HT1080 (cell line): Measurements from ENCODE around the gene LUZP1. TPM values are rescaled to one million over a fixed set of nuclear protein-coding genes. Genes with fewer than 3 reads are reported as not detected.

Experiments used
- DNase-seq: peaks from one replicate; pipeline ENCODE4 v3.0.0-alpha.2; 2015; ENCODE audit warnings: low read depth
- total RNA-seq: library from RNA; depleted of rRNA; stranded (reverse); fragments of >200 nt; shearing (Covaris generic); gene quantifications from 2 replicates; pipeline ENCODE4 v1.2.3, GENCODE V29; 2014

The LUZP1 gene
- total RNA-seq, 1 experiment from 2014 or later, result 30.3 TPM

GRCh38 chr1:23118407-23118806, 50.2 kb downstream of the LUZP1 start:
- no peak for DNase-seq

GRCh38 chr1:23116921-23117699, 51.5 kb downstream of the LUZP1 start:
- DNase-seq, result no peak

GRCh38 chr1:23116216-23116836, 52.3 kb downstream of the LUZP1 start:
- no peak for DNase-seq

GRCh38 chr1:23114424-23115079, 54.1 kb downstream of the LUZP1 start:
- no peak for DNase-seq

GRCh38 chr1:23111600-23112535, 56.8 kb downstream of the LUZP1 start:
- DNase-seq, result no peak

GRCh38 chr1:23110391-23110790, 58.3 kb downstream of the LUZP1 start:
- no peak for DNase-seq

GRCh38 chr1:23108918-23109533, 59.6 kb downstream of the LUZP1 start:
- no peak for DNase-seq

GRCh38 chr1:23103001-23103889, 65.4 kb downstream of the LUZP1 start:
- peak; percentile 86 for DNase-seq

GRCh38 chr1:23102289-23102688, 66.4 kb downstream of the LUZP1 start:
- peak; percentile 86 for DNase-seq

GRCh38 chr1:23101887-23102286, 66.8 kb downstream of the LUZP1 start:
- no peak for DNase-seq

GRCh38 chr1:23101101-23101827, 67.4 kb downstream of the LUZP1 start:
- DNase-seq, result no peak

- DNase-seq, result peak; percentile 97
These were observed 68.4 kb downstream of the LUZP1 start for GRCh38 chr1:23100074-23100748.

GRCh38 chr1:23099171-23099536, 69.5 kb downstream of the LUZP1 start:
- no peak for DNase-seq

GRCh38 chr1:23098463-23099170, 70.0 kb downstream of the LUZP1 start:
- DNase-seq, result peak; percentile 73

- DNase-seq, result no peak
These were observed 71.3 kb downstream of the LUZP1 start for GRCh38 chr1:23097316-23097715.

- no peak for DNase-seq
These were observed 76.2 kb downstream of the LUZP1 start for GRCh38 chr1:23092447-23092846.

GRCh38 chr1:23091545-23091944, 77.1 kb downstream of the LUZP1 start:
- DNase-seq, result no peak

- no peak for DNase-seq
These were observed 78.6 kb downstream of the LUZP1 start for GRCh38 chr1:23090056-23090455.
